ENCODE results near the gene TIMP2. TPM values are rescaled to one million over a fixed set of nuclear protein-coding genes. Genes with fewer than 3 reads are reported as not detected.

The TIMP2 gene
- total and polyA plus RNA-seq, 2 donors (not counting 3 experiments of a cell fraction or from before 2014, with no cell fraction given), result 138 to 318 TPM

DNA sequence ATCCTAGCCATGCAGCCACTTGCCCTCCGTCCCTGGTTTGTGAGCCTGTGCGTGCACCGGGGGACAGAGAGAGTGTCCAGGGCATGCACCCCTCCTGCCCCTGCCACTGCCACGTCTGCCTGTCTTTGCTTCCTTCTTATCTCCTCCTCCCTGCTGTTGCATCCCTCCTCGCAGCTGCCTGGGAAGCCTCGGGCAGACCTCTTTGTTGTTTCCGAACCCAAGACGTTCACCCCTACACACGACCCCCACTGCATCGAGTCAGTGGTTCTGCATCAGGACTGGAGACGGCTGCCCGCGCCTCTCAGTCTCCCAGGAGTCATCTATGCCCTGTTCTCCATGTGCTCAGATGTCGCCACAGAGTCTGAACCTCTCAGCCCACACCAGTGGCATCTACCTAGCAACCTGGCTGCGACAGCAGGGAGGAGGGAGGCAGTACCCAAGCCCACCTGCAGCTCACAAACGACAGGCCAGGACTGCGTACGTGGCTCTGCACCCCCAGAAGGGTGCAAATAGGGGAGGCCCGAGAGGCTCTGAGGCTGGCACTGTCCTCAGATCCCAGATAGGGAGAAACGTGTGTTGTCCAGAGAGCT lies 5.2 kb downstream of the TIMP2 start:
- Histone ChIP-seq H3K36me3 (ENCODE audit: control insufficient read depth in 2 of 2, extremely low read depth in 1 of 2, insufficient read depth in 2 of 2, low read length in 2 of 2) (no peaks in the 10 kb centered on the region), H3K9ac (replicated peaks; ENCODE audit: extremely low read depth, insufficient read depth, low read length) (no peak overlapping the region), H3K9me3 (replicated peaks; ENCODE audit: control insufficient read depth, insufficient read depth, low read length) (no peaks in the 10 kb centered on the region), H3K4me3 (replicated peaks in 1 of 3; ENCODE audit: insufficient read depth in 1 of 3, low read depth in 1 of 3, low read length in 3 of 3) (no peak overlapping the region), H3K4me1 (ENCODE audit: control insufficient read depth, extremely low read depth, insufficient read depth, low read length) (peaks cover 18% of the 10 kb centered on the region), H3K27me3 (ENCODE audit: control insufficient read depth in 2 of 2, insufficient read depth in 2 of 2, low read length in 2 of 2) (no peaks in the 10 kb centered on the region), H3K9me1 (replicated peaks; ENCODE audit: control insufficient read depth, extremely low read depth, insufficient read depth, low read length) (no peaks in the 10 kb centered on the region), H2AFZ (ENCODE audit: low read depth, low read length) (no peak overlapping the region), H3K4me2 (ENCODE audit: insufficient read depth, low read length) (no peak overlapping the region), H3K27ac (ENCODE audit: insufficient read depth, low read depth, low read length) (no peak overlapping the region), H4K20me1 (replicated peaks; ENCODE audit: control insufficient read depth, extremely low read depth, insufficient read depth, low read length) (peaks cover 5% of the 10 kb centered on the region), H3K79me2 (ENCODE audit: control insufficient read depth, insufficient read depth, low read length) (peaks cover 76% of the 10 kb centered on the region)
- POLR2A ChIA-PET, result interaction anchor here (0.9 kb wide), 1 partner anchor 20 kb away, joined by 3 read pairs; no protein-coding TSS in a partner anchor
- DNase-seq (ENCODE audit: low read depth, low spot score) (no peak), FAIRE-seq (no peak)
- BruUV-seq (replicated peaks), result no TSS peak
- no peak for TF ChIP-seq MYC (IDR thresholded peaks at IDR 0.05; ENCODE audit: low read depth, low read length)
- no peak for TF ChIP-seq POLR2AphosphoS5 (IDR thresholded peaks at IDR 0.05; ENCODE audit: insufficient read depth, low read depth, low read length)
- TF ChIP-seq EZH2 (IDR thresholded peaks at IDR 0.05; ENCODE audit: borderline replicate concordance, low read depth, low read length, severe bottlenecking), result no peak
- no peak for TF ChIP-seq JUN (IDR thresholded peaks at IDR 0.05; ENCODE audit: borderline replicate concordance, insufficient read depth, insufficient read length, low read depth)
- no peak for TF ChIP-seq POLR2A (IDR thresholded peaks at IDR 0.05; ENCODE audit: low read depth, low read length)
- no peak for TF ChIP-seq MAX (IDR thresholded peaks at IDR 0.05; ENCODE audit: insufficient read depth, insufficient read length)
- TF ChIP-seq, protein P1, sequence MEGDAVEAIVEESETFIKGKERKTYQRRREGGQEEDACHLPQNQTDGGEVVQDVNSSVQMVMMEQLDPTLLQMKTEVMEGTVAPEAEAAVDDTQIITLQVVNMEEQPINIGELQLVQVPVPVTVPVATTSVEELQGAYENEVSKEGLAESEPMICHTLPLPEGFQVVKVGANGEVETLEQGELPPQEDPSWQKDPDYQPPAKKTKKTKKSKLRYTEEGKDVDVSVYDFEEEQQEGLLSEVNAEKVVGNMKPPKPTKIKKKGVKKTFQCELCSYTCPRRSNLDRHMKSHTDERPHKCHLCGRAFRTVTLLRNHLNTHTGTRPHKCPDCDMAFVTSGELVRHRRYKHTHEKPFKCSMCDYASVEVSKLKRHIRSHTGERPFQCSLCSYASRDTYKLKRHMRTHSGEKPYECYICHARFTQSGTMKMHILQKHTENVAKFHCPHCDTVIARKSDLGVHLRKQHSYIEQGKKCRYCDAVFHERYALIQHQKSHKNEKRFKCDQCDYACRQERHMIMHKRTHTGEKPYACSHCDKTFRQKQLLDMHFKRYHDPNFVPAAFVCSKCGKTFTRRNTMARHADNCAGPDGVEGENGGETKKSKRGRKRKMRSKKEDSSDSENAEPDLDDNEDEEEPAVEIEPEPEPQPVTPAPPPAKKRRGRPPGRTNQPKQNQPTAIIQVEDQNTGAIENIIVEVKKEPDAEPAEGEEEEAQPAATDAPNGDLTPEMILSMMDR (IDR thresholded peaks at IDR 0.05; ENCODE audit: extremely low read depth in 1 of 2, insufficient read depth in 1 of 2, low read depth in 1 of 2, low read length in 2 of 2), result no peak
- TF ChIP-seq FOS (IDR thresholded peaks at IDR 0.05; ENCODE audit: borderline replicate concordance, insufficient read depth, low read length), result no peak
- no peak for TF ChIP-seq GATA2 (IDR thresholded peaks at IDR 0.05; ENCODE audit: insufficient read depth, insufficient read length, low read depth, low read length)
- CTCF ChIA-PET, result no interaction called here
- dilution Hi-C loops (cut with MboI; ENCODE audit: extremely low pct_ligation_motif_present, low sequenced_read_pairs) (no loop called here), intact Hi-C loops (cut with micrococcal nuclease) (no loop called here)
